Anterior cingulate cortex (tissue), 58 donors: ENCODE data around the gene CXorf38.
"Not testable (repeated sequence)": the region's sequence is repeated elsewhere in the genome, so short reads cannot be mapped to it uniquely, and the experiment has no call there.

Experiments
- DNase-seq, 58 donors: peaks; one replicate each; lab custom pipeline; 2025; lab: John Stamatoyannopoulos, UW

The CXorf38 gene

GRCh38 chrX:40632199-40632598, 15.2 kb downstream of the CXorf38 start:
- DNase-seq, result no peak

- no peak for DNase-seq
Observed at GRCh38 chrX:40628506-40628905, 18.9 kb downstream of the CXorf38 start.

- peak in 23 of 58 donors; percentile 0 to 30 (median 5) for DNase-seq
Observed at GRCh38 chrX:40625294-40625693, 22.1 kb downstream of the CXorf38 start.

GRCh38 chrX:40623665-40624064, 23.7 kb downstream of the CXorf38 start:
- DNase-seq, result no peak

GRCh38 chrX:40623139-40623536, 24.2 kb downstream of the CXorf38 start, which contains the start of gene MPC1L:
Gene MPC1L, plus strand, starts transcription at chrX:40623428. Its CDS starts 138 bp downstream, at chrX:40623566.
- DNase-seq, result no peak

- peak in 1 of 58 donors; percentile 0 for DNase-seq
Observed at GRCh38 chrX:40622479-40623138, 24.8 kb downstream of the CXorf38 start.

- no peak for DNase-seq
Observed at GRCh38 chrX:40617566-40617965, 29.8 kb downstream of the CXorf38 start.

- DNase-seq, result no peak
Observed at GRCh38 chrX:40615976-40616375, 31.4 kb downstream of the CXorf38 start.

- no peak for DNase-seq
Observed at GRCh38 chrX:40612511-40612910, 34.9 kb downstream of the CXorf38 start.

- no peak for DNase-seq
Observed at GRCh38 chrX:40607381-40607780, 40.0 kb downstream of the CXorf38 start.

GRCh38 chrX:40603446-40603845, 43.9 kb downstream of the CXorf38 start:
- DNase-seq, result peak in 1 of 58 donors; percentile 0

- DNase-seq, result not testable (repeated sequence)
Observed at GRCh38 chrX:40589616-40590321, 57.6 kb downstream of the CXorf38 start.

- DNase-seq, result not testable (repeated sequence)
Observed at GRCh38 chrX:40587623-40588022, 59.7 kb downstream of the CXorf38 start.

- DNase-seq, result no peak
Observed at GRCh38 chrX:40582811-40583210, 64.5 kb downstream of the CXorf38 start.

- not testable (repeated sequence) for DNase-seq
Observed at GRCh38 chrX:40582178-40582577, 65.2 kb downstream of the CXorf38 start.

- peak in 1 of 58 donors; percentile 8 for DNase-seq
Observed at GRCh38 chrX:40581336-40581920, 65.9 kb downstream of the CXorf38 start.

- peak; percentile 40 to 95 (median 87) for DNase-seq
Observed at GRCh38 chrX:40580537-40581335, 66.6 kb downstream of the CXorf38 start, which contains the start of gene ATP6AP2. Gene ATP6AP2, plus strand, starts transcription at chrX:40580970. Its CDS starts 96 bp downstream, at chrX:40581066.

GRCh38 chrX:40579900-40580536, 67.3 kb downstream of the CXorf38 start:
- DNase-seq, result no peak

- no peak for DNase-seq
Observed at GRCh38 chrX:40579141-40579540, 68.2 kb downstream of the CXorf38 start.
